Measurements from ENCODE around the gene CELSR2. TPM values are rescaled to one million over a fixed set of nuclear protein-coding genes. Genes with fewer than 3 reads are reported as not detected.

The CELSR2 gene
- total RNA-seq, 3 donors from 2014 or later (not counting 1 experiment from before 2014, with no cell fraction given): 7.1 to 9.7 (median 7.4) TPM

DNA sequence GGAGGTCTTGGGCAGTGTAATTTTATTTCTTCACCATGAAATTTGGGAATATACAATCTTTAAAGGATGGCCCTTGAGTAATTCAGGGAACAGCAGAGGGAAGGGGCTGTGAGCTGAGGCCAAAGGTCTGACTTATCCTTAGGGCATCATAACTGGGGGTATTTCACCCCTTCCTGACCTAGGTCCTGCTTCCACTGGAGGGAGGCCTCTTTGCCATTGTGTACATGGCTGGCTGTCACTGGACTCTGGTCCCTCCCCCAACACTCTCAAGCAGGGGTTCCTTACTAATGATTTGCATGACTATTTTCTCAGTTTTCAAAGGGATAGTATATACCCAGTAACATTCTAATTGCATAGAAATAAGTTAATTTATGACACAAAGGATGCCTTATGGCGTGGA, 40.8 kb downstream of the CELSR2 start:
- no peak for DNase-seq
- no peak overlapping the region for H3K27ac ChIP-seq (ENCODE audit: low read length)
- Mint-ChIP-seq H3K4me1 (no peaks in the 10 kb centered on the region), H3K27me3 (ENCODE audit: low read depth in 2 of 2) (peaks cover 3 to 12% of the 10 kb centered on the region in 2 donors), H3K36me3 (no peaks in the 10 kb centered on the region), H3K4me3 (no peak overlapping the region), H3K9me3 (no peaks in the 10 kb centered on the region), H3K27ac (no peak overlapping the region)
- WGBS (ENCODE audit: insufficient coverage): 90% methylated on average over 1 of the region's 1 CpG
- no peak overlapping the region for H3K4me3 ChIP-seq (ENCODE audit: low read length)
- no peak for ATAC-seq
- H3K36me3 ChIP-seq (ENCODE audit: control insufficient read depth, insufficient read depth, low read length): no peaks in the 10 kb centered on the region
- no peaks in the 10 kb centered on the region for H3K9me3 ChIP-seq (ENCODE audit: control insufficient read depth, insufficient read depth, low read length)
- H3K27me3 ChIP-seq (ENCODE audit: control insufficient read depth, insufficient read depth, low read length): no peaks in the 10 kb centered on the region
- intact Hi-C loops (cut with micrococcal nuclease): no loop called here
- TF ChIP-seq, protein P1, sequence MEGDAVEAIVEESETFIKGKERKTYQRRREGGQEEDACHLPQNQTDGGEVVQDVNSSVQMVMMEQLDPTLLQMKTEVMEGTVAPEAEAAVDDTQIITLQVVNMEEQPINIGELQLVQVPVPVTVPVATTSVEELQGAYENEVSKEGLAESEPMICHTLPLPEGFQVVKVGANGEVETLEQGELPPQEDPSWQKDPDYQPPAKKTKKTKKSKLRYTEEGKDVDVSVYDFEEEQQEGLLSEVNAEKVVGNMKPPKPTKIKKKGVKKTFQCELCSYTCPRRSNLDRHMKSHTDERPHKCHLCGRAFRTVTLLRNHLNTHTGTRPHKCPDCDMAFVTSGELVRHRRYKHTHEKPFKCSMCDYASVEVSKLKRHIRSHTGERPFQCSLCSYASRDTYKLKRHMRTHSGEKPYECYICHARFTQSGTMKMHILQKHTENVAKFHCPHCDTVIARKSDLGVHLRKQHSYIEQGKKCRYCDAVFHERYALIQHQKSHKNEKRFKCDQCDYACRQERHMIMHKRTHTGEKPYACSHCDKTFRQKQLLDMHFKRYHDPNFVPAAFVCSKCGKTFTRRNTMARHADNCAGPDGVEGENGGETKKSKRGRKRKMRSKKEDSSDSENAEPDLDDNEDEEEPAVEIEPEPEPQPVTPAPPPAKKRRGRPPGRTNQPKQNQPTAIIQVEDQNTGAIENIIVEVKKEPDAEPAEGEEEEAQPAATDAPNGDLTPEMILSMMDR (IDR thresholded peaks at IDR 0.05): no peak
- H3K4me1 ChIP-seq (ENCODE audit: control insufficient read depth, insufficient read depth, low read length): no peaks in the 10 kb centered on the region

DNA sequence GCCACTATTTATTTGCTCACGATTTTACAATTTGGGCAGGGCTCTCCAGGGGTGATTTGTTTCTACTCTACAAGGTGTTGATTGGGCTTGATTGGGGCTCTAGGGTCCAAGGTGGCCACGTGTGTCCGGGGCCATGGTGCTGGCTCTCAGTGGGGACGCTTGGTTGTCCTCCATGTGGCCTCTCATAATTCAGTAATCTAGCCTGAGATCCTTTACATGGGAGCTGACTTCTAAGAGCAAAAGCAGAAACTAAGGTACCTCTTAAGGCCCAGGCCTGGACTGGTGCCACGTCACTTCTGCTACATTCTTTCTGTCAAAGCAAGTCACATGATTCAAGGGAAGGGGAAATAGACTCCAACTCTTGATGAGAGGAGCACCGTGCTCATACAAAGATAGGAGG, 41.7 kb downstream of the CELSR2 start:
- peak in 1 of 3 donors; percentile 46 for ATAC-seq
- Mint-ChIP-seq H3K36me3 (no peaks in the 10 kb centered on the region), H3K9me3 (no peaks in the 10 kb centered on the region), H3K27ac (no peak overlapping the region), H3K27me3 (ENCODE audit: low read depth in 2 of 2) (peaks cover 8 to 20% of the 10 kb centered on the region in 2 donors), H3K4me1 (no peaks in the 10 kb centered on the region), H3K4me3 (no peak overlapping the region)
- no peak for DNase-seq
- TF ChIP-seq, protein P1 (IDR thresholded peaks at IDR 0.05): no peak
- 71% methylated on average over 6 of the region's 6 CpGs for WGBS (ENCODE audit: insufficient coverage)
- H3K27me3 ChIP-seq (ENCODE audit: control insufficient read depth, insufficient read depth, low read length): no peaks in the 10 kb centered on the region
- no peak overlapping the region for H3K27ac ChIP-seq (ENCODE audit: low read length)
- no peaks in the 10 kb centered on the region for H3K36me3 ChIP-seq (ENCODE audit: control insufficient read depth, insufficient read depth, low read length)
- no peaks in the 10 kb centered on the region for H3K9me3 ChIP-seq (ENCODE audit: control insufficient read depth, insufficient read depth, low read length)
- H3K4me1 ChIP-seq (ENCODE audit: control insufficient read depth, insufficient read depth, low read length): no peaks in the 10 kb centered on the region
- no peak overlapping the region for H3K4me3 ChIP-seq (ENCODE audit: low read length)
- intact Hi-C loops (cut with micrococcal nuclease): no loop called here

GRCh38 chr1:109292364-109292763, 43.0 kb downstream of the CELSR2 start:
- 90% methylated on average over 9 of the region's 9 CpGs for WGBS (ENCODE audit: insufficient coverage)
- TF ChIP-seq, protein P1 (IDR thresholded peaks at IDR 0.05): no peak
- Mint-ChIP-seq H3K27me3 (ENCODE audit: low read depth in 2 of 2) (peaks cover 8 to 20% of the 10 kb centered on the region in 2 donors), H3K4me1 (no peaks in the 10 kb centered on the region), H3K36me3 (no peaks in the 10 kb centered on the region), H3K9me3 (no peaks in the 10 kb centered on the region), H3K4me3 (no peak overlapping the region), H3K27ac (no peak overlapping the region)
- H3K4me3 ChIP-seq (ENCODE audit: low read length): no peak overlapping the region
- H3K27ac ChIP-seq (ENCODE audit: low read length): no peak overlapping the region
- ATAC-seq (no peak), DNase-seq (no peak)
- intact Hi-C loops (cut with micrococcal nuclease): no loop called here
- H3K4me1 ChIP-seq (ENCODE audit: control insufficient read depth, insufficient read depth, low read length): no peaks in the 10 kb centered on the region
- no peaks in the 10 kb centered on the region for H3K36me3 ChIP-seq (ENCODE audit: control insufficient read depth, insufficient read depth, low read length)
- H3K9me3 ChIP-seq (ENCODE audit: control insufficient read depth, insufficient read depth, low read length): no peaks in the 10 kb centered on the region
- H3K27me3 ChIP-seq (ENCODE audit: control insufficient read depth, insufficient read depth, low read length): no peaks in the 10 kb centered on the region

DNA sequence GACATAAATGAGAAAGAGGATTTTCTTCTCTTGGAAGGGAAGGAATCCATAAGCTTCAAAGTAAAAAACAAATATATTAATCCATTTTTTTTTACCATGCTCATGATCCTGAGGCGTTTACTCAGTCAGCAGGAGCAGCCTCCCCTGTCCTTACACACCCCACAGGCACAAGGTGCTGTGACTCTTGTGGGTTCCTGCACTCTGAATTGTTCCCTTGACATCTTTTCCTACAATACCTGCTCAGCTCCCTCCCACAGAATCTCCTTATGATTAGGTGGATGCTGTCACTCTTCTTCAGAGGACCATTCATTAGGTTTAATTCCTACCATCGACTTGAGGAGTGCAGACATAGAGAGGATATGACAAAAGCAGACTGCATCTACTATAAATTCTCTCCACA, 43.7 kb downstream of the CELSR2 start:
- H3K36me3 ChIP-seq (ENCODE audit: control insufficient read depth, insufficient read depth, low read length): no peaks in the 10 kb centered on the region
- intact Hi-C loops (cut with micrococcal nuclease): no loop called here
- Mint-ChIP-seq H3K36me3 (no peaks in the 10 kb centered on the region), H3K27ac (no peak overlapping the region), H3K4me3 (no peak overlapping the region), H3K27me3 (ENCODE audit: low read depth in 2 of 2) (peaks cover 8 to 20% of the 10 kb centered on the region in 2 donors), H3K9me3 (no peaks in the 10 kb centered on the region), H3K4me1 (no peaks in the 10 kb centered on the region)
- no peak for ATAC-seq
- WGBS (ENCODE audit: insufficient coverage): 75% methylated on average over 2 of the region's 2 CpGs
- DNase-seq: no peak
- TF ChIP-seq, protein P1 (IDR thresholded peaks at IDR 0.05): no peak
- H3K27me3 ChIP-seq (ENCODE audit: control insufficient read depth, insufficient read depth, low read length): no peaks in the 10 kb centered on the region
- no peaks in the 10 kb centered on the region for H3K9me3 ChIP-seq (ENCODE audit: control insufficient read depth, insufficient read depth, low read length)
- H3K4me3 ChIP-seq (ENCODE audit: low read length): no peak overlapping the region
- H3K27ac ChIP-seq (ENCODE audit: low read length): no peak overlapping the region
- no peaks in the 10 kb centered on the region for H3K4me1 ChIP-seq (ENCODE audit: control insufficient read depth, insufficient read depth, low read length)

Data from natural killer cell (primary cell).